H1 (cell line): ENCODE data around the gene FBLN5. TPM values are rescaled to one million over a fixed set of nuclear protein-coding genes. Genes with fewer than 3 reads are reported as not detected.

Experiments
- CREB1 ChIP-seq: IDR thresholded peaks from 2 replicates; pipeline ENCODE4 v1.6.1; 2012; ENCODE audit warnings: inconsistent platforms
- KDM1A ChIP-seq: fragments of 200-600, 300-600 bp; sonication (generic); IDR thresholded peaks from 2 replicates; pipeline ENCODE4 v1.7.1; 2016; ENCODE audit warnings: mild to moderate bottlenecking, low read length, borderline replicate concordance
- RBBP5 ChIP-seq: IDR thresholded peaks from 2 replicates; pipeline ENCODE4 v1.7.1; 2012; ENCODE audit warnings: low read depth, mild to moderate bottlenecking, inconsistent platforms, low read length, moderate library complexity, borderline replicate concordance
- TCF12 ChIP-seq: IDR thresholded peaks from 2 replicates; pipeline ENCODE4 v1.6.1; 2011; ENCODE audit warnings: low read depth, mild to moderate bottlenecking, low read length
- polyA plus RNA-seq, 7 experiments: library from polyadenylated mRNA; depleted of rRNA in 3 of 7; stranded (reverse) in 5 of 7; unstranded in 2 of 7; fragments of >200 nt in 5 of 7; fragments of 200-250 nt in 2 of 7; gene quantifications; 1 replicate in 5 of 7; 2 replicates in 1 of 7; 4 replicates in 1 of 7; pipeline versions ENCODE4 v1.2.1 to v1.2.3, GENCODE V29; 2011 to 2013; ENCODE audit warnings: missing spikeins in 2 of 7, mixed read lengths in 2 of 7
- total RNA-seq: library from RNA; stranded (reverse); fragmentation: NEBNext Ultra II Directional; extraction: Animal tissue kit (Norgen Biotek cat#: 25700); gene quantifications from 2 replicates; pipeline ENCODE4 v1.2.1, GENCODE V29; 2021
- TF ChIP-seq, protein P1 (sequence below): fragments of 300-600 bp; sonication (generic); IDR thresholded peaks from 2 replicates; pipeline ENCODE4 v1.7.1; 2012; ENCODE audit warnings: low read length, moderate library complexity, mild to moderate bottlenecking, inconsistent platforms; ENCODE audit not compliant: insufficient replicate concordance

FBLN5 gene
- total and polyA plus RNA-seq, 2 of the 8 experiments (the other 6 are each of a cell fraction or from before 2014, with no cell fraction given), result 0.88 to 3.5 TPM

DNA sequence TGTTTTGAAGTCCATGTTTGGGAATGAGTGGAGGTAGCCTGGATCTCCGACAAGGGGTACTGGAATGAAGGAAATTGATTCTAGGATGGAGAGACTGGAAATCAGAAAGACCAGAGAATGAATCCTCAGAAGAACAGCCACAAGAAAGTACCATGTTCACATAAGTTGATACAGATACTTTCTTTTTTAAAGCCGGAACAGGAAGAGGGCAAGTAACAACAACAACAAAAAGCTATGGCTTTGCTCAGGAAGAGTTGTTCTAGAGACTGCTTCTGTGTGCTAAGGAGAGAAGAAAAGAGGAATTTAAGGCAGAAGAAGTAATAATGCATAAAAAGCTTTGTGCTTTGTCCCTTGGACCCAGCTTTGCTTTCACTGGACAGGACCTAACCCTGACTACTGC is 86.4 kb downstream of the FBLN5 start (continued):
- TF ChIP-seq, protein P1, sequence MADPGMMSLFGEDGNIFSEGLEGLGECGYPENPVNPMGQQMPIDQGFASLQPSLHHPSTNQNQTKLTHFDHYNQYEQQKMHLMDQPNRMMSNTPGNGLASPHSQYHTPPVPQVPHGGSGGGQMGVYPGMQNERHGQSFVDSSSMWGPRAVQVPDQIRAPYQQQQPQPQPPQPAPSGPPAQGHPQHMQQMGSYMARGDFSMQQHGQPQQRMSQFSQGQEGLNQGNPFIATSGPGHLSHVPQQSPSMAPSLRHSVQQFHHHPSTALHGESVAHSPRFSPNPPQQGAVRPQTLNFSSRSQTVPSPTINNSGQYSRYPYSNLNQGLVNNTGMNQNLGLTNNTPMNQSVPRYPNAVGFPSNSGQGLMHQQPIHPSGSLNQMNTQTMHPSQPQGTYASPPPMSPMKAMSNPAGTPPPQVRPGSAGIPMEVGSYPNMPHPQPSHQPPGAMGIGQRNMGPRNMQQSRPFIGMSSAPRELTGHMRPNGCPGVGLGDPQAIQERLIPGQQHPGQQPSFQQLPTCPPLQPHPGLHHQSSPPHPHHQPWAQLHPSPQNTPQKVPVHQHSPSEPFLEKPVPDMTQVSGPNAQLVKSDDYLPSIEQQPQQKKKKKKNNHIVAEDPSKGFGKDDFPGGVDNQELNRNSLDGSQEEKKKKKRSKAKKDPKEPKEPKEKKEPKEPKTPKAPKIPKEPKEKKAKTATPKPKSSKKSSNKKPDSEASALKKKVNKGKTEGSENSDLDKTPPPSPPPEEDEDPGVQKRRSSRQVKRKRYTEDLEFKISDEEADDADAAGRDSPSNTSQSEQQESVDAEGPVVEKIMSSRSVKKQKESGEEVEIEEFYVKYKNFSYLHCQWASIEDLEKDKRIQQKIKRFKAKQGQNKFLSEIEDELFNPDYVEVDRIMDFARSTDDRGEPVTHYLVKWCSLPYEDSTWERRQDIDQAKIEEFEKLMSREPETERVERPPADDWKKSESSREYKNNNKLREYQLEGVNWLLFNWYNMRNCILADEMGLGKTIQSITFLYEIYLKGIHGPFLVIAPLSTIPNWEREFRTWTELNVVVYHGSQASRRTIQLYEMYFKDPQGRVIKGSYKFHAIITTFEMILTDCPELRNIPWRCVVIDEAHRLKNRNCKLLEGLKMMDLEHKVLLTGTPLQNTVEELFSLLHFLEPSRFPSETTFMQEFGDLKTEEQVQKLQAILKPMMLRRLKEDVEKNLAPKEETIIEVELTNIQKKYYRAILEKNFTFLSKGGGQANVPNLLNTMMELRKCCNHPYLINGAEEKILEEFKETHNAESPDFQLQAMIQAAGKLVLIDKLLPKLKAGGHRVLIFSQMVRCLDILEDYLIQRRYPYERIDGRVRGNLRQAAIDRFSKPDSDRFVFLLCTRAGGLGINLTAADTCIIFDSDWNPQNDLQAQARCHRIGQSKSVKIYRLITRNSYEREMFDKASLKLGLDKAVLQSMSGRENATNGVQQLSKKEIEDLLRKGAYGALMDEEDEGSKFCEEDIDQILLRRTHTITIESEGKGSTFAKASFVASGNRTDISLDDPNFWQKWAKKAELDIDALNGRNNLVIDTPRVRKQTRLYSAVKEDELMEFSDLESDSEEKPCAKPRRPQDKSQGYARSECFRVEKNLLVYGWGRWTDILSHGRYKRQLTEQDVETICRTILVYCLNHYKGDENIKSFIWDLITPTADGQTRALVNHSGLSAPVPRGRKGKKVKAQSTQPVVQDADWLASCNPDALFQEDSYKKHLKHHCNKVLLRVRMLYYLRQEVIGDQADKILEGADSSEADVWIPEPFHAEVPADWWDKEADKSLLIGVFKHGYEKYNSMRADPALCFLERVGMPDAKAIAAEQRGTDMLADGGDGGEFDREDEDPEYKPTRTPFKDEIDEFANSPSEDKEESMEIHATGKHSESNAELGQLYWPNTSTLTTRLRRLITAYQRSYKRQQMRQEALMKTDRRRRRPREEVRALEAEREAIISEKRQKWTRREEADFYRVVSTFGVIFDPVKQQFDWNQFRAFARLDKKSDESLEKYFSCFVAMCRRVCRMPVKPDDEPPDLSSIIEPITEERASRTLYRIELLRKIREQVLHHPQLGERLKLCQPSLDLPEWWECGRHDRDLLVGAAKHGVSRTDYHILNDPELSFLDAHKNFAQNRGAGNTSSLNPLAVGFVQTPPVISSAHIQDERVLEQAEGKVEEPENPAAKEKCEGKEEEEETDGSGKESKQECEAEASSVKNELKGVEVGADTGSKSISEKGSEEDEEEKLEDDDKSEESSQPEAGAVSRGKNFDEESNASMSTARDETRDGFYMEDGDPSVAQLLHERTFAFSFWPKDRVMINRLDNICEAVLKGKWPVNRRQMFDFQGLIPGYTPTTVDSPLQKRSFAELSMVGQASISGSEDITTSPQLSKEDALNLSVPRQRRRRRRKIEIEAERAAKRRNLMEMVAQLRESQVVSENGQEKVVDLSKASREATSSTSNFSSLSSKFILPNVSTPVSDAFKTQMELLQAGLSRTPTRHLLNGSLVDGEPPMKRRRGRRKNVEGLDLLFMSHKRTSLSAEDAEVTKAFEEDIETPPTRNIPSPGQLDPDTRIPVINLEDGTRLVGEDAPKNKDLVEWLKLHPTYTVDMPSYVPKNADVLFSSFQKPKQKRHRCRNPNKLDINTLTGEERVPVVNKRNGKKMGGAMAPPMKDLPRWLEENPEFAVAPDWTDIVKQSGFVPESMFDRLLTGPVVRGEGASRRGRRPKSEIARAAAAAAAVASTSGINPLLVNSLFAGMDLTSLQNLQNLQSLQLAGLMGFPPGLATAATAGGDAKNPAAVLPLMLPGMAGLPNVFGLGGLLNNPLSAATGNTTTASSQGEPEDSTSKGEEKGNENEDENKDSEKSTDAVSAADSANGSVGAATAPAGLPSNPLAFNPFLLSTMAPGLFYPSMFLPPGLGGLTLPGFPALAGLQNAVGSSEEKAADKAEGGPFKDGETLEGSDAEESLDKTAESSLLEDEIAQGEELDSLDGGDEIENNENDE, result no peak
- no peak for TF ChIP-seq TCF12
- no peak for TF ChIP-seq CREB1
- no peak for TF ChIP-seq RBBP5
- TF ChIP-seq KDM1A, result no peak
- TF ChIP-seq, all 59 proteins: peak for 0
